T-helper 17 cell (primary cell): ENCODE results near the gene NTSR1. TPM values are rescaled to one million over a fixed set of nuclear protein-coding genes. Genes with fewer than 3 reads are reported as not detected.
A peak's percentile ranks its signal among the peaks of the same experiment; 100 is the strongest.

Source experiments
- ATAC-seq: fragments of 150-1000 bp; cut with Tn5 transposase; 2 replicates; pipeline ENCODE4 v1.10.0; 2021; ENCODE audit warnings: mild to moderate bottlenecking, moderate library complexity
- DNase-seq, 3 donors: peaks; one replicate each; pipeline versions ENCODE4 v3.0.0 to v3.0.0-alpha.2; 2020 to 2021
- H3K9me3 ChIP-seq: one replicate; pipeline ENCODE4 v1.7.0; 2013; ENCODE audit warnings: low read length, mild to moderate bottlenecking; ENCODE audit not compliant: control insufficient read depth, poor library complexity, severe bottlenecking
- H3K27ac Mint-ChIP-seq: one replicate; pipeline ENCODE4 v1.8.0; 2022; ENCODE audit warnings: mild to moderate bottlenecking, moderate library complexity, mixed read lengths
- H3K27me3 Mint-ChIP-seq: one replicate; pipeline ENCODE4 v1.8.0; 2022; ENCODE audit warnings: mixed read lengths
- H3K36me3 Mint-ChIP-seq: one replicate; pipeline ENCODE4 v1.8.0; 2022; ENCODE audit warnings: low read depth, mixed read lengths
- H3K4me1 Mint-ChIP-seq: one replicate; pipeline ENCODE4 v1.8.0; 2022; ENCODE audit warnings: mild to moderate bottlenecking, mixed read lengths
- H3K4me3 Mint-ChIP-seq: one replicate; pipeline ENCODE4 v1.8.0; 2022; ENCODE audit warnings: mild to moderate bottlenecking, moderate library complexity, mixed read lengths
- total RNA-seq, 4 donors: library from RNA in 2 of 4; stranded (reverse) in 2 of 4; gene quantifications; one replicate each; pipeline ENCODE4 v1.2.3 and lab custom pipeline; 2022 to 2026

The NTSR1 gene
- total RNA-seq, 2 donors from 2014 or later = 0.10 TPM; not detected in 1

- no peaks in the 10 kb centered on the region for H3K4me1 Mint-ChIP-seq
- ATAC-seq (no peak), DNase-seq (no peak)
- H3K4me3 Mint-ChIP-seq = no peak overlapping the region
- no peaks in the 10 kb centered on the region for H3K9me3 ChIP-seq
- no peaks in the 10 kb centered on the region for H3K27me3 Mint-ChIP-seq
- no peaks in the 10 kb centered on the region for H3K36me3 Mint-ChIP-seq
- no peak overlapping the region for H3K27ac Mint-ChIP-seq
These were observed 41.7 kb upstream of the NTSR1 start for GRCh38 chr20:62666736-62667529.

DNA sequence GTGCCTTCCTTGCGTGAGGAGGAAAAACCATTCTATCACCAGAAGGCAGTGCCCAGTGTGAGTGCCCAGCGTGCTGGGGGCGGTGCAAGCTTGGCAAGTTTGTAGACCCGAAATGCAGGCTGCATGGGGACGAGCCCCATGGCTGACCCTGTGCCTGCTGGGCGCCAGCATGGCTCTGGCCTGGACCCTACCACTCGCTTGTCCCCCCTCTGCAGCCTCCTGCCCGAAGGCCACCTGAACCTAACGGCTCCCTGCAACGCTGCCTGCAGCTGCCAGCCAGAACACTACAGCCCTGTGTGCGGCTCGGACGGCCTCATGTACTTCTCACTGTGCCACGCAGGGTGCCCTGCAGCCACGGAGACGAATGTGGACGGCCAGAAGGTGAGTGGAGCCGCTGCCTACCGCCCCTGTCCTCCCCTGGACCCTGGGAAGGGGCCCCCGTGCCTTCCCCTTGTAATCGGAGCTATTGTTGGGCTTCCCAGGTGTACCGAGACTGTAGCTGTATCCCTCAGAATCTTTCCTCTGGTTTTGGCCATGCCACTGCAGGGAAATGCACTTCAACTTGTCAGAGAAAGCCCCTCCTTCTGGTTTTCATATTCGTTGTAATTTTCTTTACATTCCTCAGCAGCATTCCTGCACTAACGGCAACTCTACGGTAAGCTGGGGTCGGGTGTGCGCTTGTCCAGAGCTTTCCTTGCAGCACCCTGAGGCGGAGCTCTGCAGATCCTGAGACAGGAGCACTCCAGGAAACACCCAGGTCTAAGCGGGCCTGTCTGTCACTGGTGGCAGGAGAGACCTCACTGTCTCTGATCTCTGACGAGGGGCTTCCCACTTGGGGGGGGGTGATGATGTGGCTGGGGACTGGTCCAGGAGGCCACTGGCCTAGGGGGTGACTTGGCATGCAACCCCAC lies 40.9 kb upstream of the NTSR1 start:
- Mint-ChIP-seq H3K36me3 (no peaks in the 10 kb centered on the region), H3K27me3 (no peaks in the 10 kb centered on the region), H3K4me3 (no peak overlapping the region), H3K4me1 (no peaks in the 10 kb centered on the region), H3K27ac (no peak overlapping the region)
- H3K9me3 ChIP-seq = no peaks in the 10 kb centered on the region
- ATAC-seq (no peak), DNase-seq (no peak)

DNA sequence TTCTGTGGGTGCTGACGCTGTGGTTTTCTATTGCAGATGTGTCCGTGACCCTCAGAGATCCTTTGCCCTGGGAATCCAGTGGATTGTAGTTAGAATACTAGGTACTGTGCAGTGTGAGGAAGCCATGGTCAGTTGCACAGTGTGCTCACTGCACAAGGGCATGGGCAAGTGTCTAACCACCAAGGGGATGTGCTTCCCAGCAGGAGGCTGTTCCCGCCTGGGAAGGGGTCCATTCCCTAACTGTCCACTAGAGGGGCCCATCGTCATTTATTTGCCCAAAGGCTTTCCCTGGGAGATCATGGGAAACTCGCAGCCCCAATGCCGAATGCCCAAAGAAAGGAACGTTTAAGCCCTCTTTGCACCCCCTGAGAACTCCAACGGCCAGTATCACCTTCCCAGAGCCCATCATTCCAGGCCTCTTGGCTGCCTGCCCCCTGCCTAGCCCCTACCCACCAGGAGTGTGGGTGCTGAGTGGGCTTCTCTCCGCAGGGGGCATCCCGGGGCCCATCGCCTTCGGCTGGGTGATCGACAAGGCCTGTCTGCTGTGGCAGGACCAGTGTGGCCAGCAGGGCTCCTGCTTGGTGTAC lies 40.1 kb upstream of the NTSR1 start:
- no peak overlapping the region for H3K4me3 Mint-ChIP-seq
- no peaks in the 10 kb centered on the region for H3K4me1 Mint-ChIP-seq
- H3K27ac Mint-ChIP-seq = no peak overlapping the region
- DNase-seq = peak in 2 of 3 donors; percentile 25 to 36
- H3K36me3 Mint-ChIP-seq = no peaks in the 10 kb centered on the region
- peak; percentile 61 for ATAC-seq
- peaks cover under 1% of the 10 kb centered on the region for H3K27me3 Mint-ChIP-seq
- H3K9me3 ChIP-seq = no peaks in the 10 kb centered on the region

- H3K9me3 ChIP-seq = no peaks in the 10 kb centered on the region
- peaks cover 8% of the 10 kb centered on the region for H3K27me3 Mint-ChIP-seq
- H3K27ac Mint-ChIP-seq = no peak overlapping the region
- no peaks in the 10 kb centered on the region for H3K36me3 Mint-ChIP-seq
- DNase-seq = no peak
- peaks cover 3% of the 10 kb centered on the region for H3K4me1 Mint-ChIP-seq
- no peak for ATAC-seq
- H3K4me3 Mint-ChIP-seq = no peak overlapping the region
These were observed 39.4 kb upstream of the NTSR1 start for GRCh38 chr20:62669249-62669648.

DNA sequence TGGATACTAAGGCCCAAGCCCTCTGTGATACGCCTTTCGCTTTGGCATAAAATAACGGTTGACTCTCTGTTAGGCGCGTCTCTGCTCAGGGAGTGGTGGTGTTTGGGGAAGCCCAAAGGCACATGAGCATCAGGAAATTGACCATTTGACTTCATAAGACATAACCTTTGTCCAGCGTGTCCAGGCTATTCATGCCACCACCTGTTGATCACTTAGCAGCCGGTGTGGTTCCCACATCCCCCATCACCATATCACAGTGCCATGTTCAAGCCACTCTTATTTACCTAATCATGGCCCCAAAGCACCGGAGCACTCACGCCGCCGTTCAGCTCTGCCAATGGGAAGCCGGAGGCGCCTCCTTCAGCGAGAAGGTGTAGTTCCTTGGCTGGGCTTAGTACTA lies 38.5 kb upstream of the NTSR1 start:
- Mint-ChIP-seq H3K4me3 (no peak overlapping the region), H3K27ac (no peak overlapping the region), H3K27me3 (peaks cover 8% of the 10 kb centered on the region), H3K36me3 (no peaks in the 10 kb centered on the region), H3K4me1 (peaks cover 3% of the 10 kb centered on the region)
- DNase-seq (no peak), ATAC-seq (no peak)
- H3K9me3 ChIP-seq = no peaks in the 10 kb centered on the region

DNA sequence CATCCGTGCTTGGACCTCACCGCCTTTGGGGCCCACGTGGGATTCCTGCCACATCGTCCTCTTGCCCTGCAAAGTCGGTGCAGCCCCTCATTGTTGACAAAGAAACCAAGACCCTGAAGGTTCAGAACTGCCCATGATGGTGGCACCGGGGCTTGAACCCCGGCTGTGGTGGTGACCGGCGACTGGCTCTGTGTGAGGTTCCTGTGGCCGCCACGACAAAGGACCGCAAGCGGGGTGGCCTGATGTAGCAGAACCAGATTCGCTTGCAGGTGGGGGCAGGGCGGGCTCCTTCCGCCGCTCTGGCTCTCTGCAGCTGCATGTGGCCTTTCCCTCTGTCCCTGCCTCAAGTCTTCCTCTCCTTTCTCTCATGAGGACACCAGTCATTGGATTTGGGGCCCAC lies 37.6 kb upstream of the NTSR1 start:
- Mint-ChIP-seq H3K27ac (no peak overlapping the region), H3K27me3 (peaks cover 8% of the 10 kb centered on the region), H3K36me3 (no peaks in the 10 kb centered on the region), H3K4me1 (peaks cover 3% of the 10 kb centered on the region), H3K4me3 (no peak overlapping the region)
- DNase-seq (no peak), ATAC-seq (no peak)
- H3K9me3 ChIP-seq = no peaks in the 10 kb centered on the region

GRCh38 chr20:62671765-62672164 lies 36.9 kb upstream of the NTSR1 start:
- Mint-ChIP-seq H3K27ac (no peak overlapping the region), H3K4me3 (no peak overlapping the region), H3K4me1 (peaks cover 3% of the 10 kb centered on the region), H3K36me3 (no peaks in the 10 kb centered on the region), H3K27me3 (peaks cover 8% of the 10 kb centered on the region)
- ATAC-seq (no peak), DNase-seq (no peak)
- H3K9me3 ChIP-seq = no peaks in the 10 kb centered on the region

DNA sequence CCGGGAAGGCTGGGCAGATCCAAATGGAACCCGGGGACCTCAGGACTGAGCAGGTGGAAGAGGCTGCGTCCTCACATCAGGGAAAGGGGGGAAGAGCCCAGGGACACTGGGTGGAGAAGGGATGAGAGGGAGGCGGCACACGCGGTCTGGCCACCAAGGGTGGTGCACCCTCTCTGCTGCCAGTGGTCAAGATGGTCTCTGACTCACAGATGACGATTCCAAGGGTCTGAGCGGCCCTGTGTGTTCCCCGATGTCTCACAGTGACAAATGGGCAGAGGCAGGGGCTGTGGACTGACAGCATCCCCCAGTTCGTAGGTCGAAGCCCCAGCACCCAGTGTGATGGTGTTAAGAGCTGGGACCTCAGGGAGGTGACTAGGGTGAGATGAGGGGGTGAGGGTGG lies 34.3 kb upstream of the NTSR1 start:
- H3K4me3 Mint-ChIP-seq = no peak overlapping the region
- DNase-seq (no peak), ATAC-seq (no peak)
- H3K4me1 Mint-ChIP-seq = peaks cover 7% of the 10 kb centered on the region
- H3K36me3 Mint-ChIP-seq = no peaks in the 10 kb centered on the region
- no peak overlapping the region for H3K27ac Mint-ChIP-seq
- no peaks in the 10 kb centered on the region for H3K9me3 ChIP-seq
- H3K27me3 Mint-ChIP-seq = peaks cover 8% of the 10 kb centered on the region

- no peak overlapping the region for H3K4me3 Mint-ChIP-seq
- ATAC-seq (peak; percentile 44), DNase-seq (no peak)
- no peaks in the 10 kb centered on the region for H3K9me3 ChIP-seq
- H3K36me3 Mint-ChIP-seq = peaks cover 2% of the 10 kb centered on the region
- H3K27me3 Mint-ChIP-seq = peaks cover 8% of the 10 kb centered on the region
- no peak overlapping the region for H3K27ac Mint-ChIP-seq
- peaks cover 7% of the 10 kb centered on the region for H3K4me1 Mint-ChIP-seq
These were observed 33.3 kb upstream of the NTSR1 start for GRCh38 chr20:62675156-62675876.

GRCh38 chr20:62675877-62676260 lies 32.8 kb upstream of the NTSR1 start:
- H3K9me3 ChIP-seq = no peaks in the 10 kb centered on the region
- Mint-ChIP-seq H3K4me3 (no peak overlapping the region), H3K27ac (no peak overlapping the region), H3K36me3 (peaks cover 4% of the 10 kb centered on the region), H3K4me1 (peaks cover 7% of the 10 kb centered on the region), H3K27me3 (peaks cover 8% of the 10 kb centered on the region)
- ATAC-seq (no peak), DNase-seq (no peak)

DNA sequence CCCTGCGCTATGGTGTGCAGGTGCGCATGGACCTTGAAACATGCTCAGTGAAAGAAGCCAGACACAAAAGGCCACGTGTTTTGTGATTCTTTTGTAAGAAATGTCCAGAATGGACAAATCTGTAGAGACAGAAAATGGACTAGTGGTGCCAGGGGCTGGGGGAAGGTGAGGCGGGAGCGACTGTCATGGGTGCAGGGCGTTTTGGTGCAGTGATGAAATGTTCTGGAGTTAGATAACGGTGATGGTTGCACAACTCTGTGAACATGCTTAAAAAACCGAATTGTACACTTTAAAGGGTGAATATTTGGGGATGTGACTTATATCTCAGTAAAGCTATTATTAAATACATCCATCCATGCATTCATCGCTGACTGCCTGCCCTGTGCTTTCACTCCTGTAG lies 31.7 kb upstream of the NTSR1 start:
- peaks cover 8% of the 10 kb centered on the region for H3K27me3 Mint-ChIP-seq
- peaks cover 7% of the 10 kb centered on the region for H3K4me1 Mint-ChIP-seq
- H3K4me3 Mint-ChIP-seq = no peak overlapping the region
- H3K27ac Mint-ChIP-seq = no peak overlapping the region
- no peak for ATAC-seq
- H3K36me3 Mint-ChIP-seq = peaks cover 4% of the 10 kb centered on the region
- no peaks in the 10 kb centered on the region for H3K9me3 ChIP-seq
- DNase-seq = no peak

- H3K9me3 ChIP-seq = no peaks in the 10 kb centered on the region
- DNase-seq = no peak
- H3K27ac Mint-ChIP-seq = no peak overlapping the region
- peaks cover 4% of the 10 kb centered on the region for H3K36me3 Mint-ChIP-seq
- ATAC-seq = no peak
- H3K4me1 Mint-ChIP-seq = peaks cover 7% of the 10 kb centered on the region
- no peak overlapping the region for H3K4me3 Mint-ChIP-seq
- H3K27me3 Mint-ChIP-seq = peaks cover 11% of the 10 kb centered on the region
These were observed 31.0 kb upstream of the NTSR1 start for GRCh38 chr20:62677678-62678077.

- Mint-ChIP-seq H3K27me3 (peaks cover 11% of the 10 kb centered on the region), H3K4me3 (no peak overlapping the region), H3K27ac (no peak overlapping the region), H3K36me3 (peaks cover 4% of the 10 kb centered on the region), H3K4me1 (peaks cover 7% of the 10 kb centered on the region)
- H3K9me3 ChIP-seq = no peaks in the 10 kb centered on the region
- ATAC-seq (no peak), DNase-seq (no peak)
These were observed 30.1 kb upstream of the NTSR1 start for GRCh38 chr20:62678553-62678952.
